ENCODE measurements around the gene AHRR. TPM values are rescaled to one million over a fixed set of nuclear protein-coding genes. Genes with fewer than 3 reads are reported as not detected.

The AHRR gene
- total RNA-seq, 1 donor from 2014 or later, result 10.5 TPM

DNA sequence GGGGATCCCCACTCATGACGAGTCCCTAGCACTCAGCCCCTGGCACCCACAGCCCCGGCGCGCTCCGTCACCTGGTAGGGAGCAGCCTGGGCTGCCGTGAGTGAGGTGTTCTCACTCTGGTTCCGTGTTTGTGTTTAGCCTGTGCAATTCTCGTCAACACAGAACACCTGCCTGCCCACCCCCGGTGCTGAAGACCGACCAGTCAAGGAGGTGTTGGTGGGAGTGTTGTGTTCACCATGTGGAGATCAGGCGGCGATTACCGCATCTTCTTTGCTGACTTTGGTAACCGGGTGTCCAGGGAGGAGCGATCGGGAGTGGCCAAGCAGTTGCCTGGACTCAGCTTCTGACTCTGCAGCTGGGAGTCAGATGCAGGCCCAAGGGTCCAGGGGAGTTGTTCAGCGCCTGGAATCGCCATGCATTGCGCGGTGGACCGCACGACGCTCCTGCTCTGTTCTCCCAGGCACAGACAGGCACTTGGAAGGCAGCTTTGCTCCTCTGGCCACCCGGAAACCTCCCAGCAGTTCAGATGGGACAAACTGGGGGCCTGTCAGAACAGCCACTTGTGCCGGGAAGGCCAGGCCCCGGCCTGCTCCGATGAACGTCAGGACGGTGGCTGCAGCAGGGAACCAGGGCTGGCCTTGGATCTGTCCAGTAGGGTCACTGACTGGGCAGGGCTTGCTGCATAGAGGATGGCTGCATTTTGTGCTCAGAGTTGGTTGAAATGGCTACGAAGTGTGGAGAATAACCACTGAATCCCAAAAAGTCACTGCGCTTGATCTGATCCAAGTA is 149.6 kb downstream of the AHRR start:
- Histone ChIP-seq H3K9ac (ENCODE audit: low read length) (peak overlapping the region; percentile 88), H2AFZ (ENCODE audit: low read depth, low read length) (no peak overlapping the region), H3K4me1 (ENCODE audit: insufficient read depth, low read length) (peaks cover 17% of the 10 kb centered on the region), H3K27ac (ENCODE audit: low read depth, low read length) (no peak overlapping the region), H3K79me2 (ENCODE audit: insufficient read depth, low read length) (peaks cover 20% of the 10 kb centered on the region), H3K4me3 (ENCODE audit: insufficient read depth, low read depth, low read length) (no peak overlapping the region), H3K9me3 (ENCODE audit: insufficient read depth, low read depth, low read length) (no peaks in the 10 kb centered on the region), H3K36me3 (ENCODE audit: insufficient read depth, low read length) (peaks cover 8% of the 10 kb centered on the region), H3K27me3 (ENCODE audit: insufficient read depth, low read length) (peaks cover 6% of the 10 kb centered on the region), H4K20me1 (ENCODE audit: insufficient read depth, low read length) (peaks cover 28% of the 10 kb centered on the region), H3K4me2 (ENCODE audit: low read length) (peak overlapping the region; percentile 98)
- Mint-ChIP-seq H3K27me3 (ENCODE audit: low read depth, unreplicated experiment) (peaks cover 2% of the 10 kb centered on the region), H3K9me3 (ENCODE audit: unreplicated experiment) (no peaks in the 10 kb centered on the region), H3K36me3 (ENCODE audit: low read depth, unreplicated experiment) (peaks cover 9% of the 10 kb centered on the region), H3K4me1 (ENCODE audit: low read depth, unreplicated experiment) (peaks cover 4% of the 10 kb centered on the region), H3K27ac (ENCODE audit: unreplicated experiment) (no peak overlapping the region), H3K4me3 (ENCODE audit: unreplicated experiment) (peak overlapping the region; percentile 74)
- DNase-seq (ENCODE audit: low read depth) (no peak), FAIRE-seq (no peak)
- TF ChIP-seq, protein P1, sequence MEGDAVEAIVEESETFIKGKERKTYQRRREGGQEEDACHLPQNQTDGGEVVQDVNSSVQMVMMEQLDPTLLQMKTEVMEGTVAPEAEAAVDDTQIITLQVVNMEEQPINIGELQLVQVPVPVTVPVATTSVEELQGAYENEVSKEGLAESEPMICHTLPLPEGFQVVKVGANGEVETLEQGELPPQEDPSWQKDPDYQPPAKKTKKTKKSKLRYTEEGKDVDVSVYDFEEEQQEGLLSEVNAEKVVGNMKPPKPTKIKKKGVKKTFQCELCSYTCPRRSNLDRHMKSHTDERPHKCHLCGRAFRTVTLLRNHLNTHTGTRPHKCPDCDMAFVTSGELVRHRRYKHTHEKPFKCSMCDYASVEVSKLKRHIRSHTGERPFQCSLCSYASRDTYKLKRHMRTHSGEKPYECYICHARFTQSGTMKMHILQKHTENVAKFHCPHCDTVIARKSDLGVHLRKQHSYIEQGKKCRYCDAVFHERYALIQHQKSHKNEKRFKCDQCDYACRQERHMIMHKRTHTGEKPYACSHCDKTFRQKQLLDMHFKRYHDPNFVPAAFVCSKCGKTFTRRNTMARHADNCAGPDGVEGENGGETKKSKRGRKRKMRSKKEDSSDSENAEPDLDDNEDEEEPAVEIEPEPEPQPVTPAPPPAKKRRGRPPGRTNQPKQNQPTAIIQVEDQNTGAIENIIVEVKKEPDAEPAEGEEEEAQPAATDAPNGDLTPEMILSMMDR (IDR thresholded peaks at IDR 0.05; ENCODE audit: insufficient read depth, low read depth, low read length), result no peak
- no peak for TF ChIP-seq EZH2 (IDR thresholded peaks at IDR 0.05; ENCODE audit: insufficient read depth, low read length)

DNA sequence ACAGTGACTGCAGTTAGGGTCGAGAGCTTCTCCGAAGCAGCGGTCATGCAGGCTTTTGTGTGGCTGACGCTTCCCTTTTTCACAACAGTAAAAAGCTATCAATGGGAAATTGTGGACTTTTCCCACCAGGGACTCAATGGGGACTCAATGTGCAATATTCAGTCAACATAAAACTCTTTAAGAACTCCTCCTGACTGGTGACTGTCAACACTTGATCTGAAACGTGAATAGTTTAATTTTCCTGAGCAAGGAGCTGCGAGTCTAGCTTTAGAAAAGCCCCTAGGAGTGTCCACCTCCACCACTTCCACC is 150.2 kb downstream of the AHRR start:
- Histone ChIP-seq H3K4me1 (ENCODE audit: insufficient read depth, low read length) (peaks cover 17% of the 10 kb centered on the region), H3K79me2 (ENCODE audit: insufficient read depth, low read length) (peaks cover 20% of the 10 kb centered on the region), H3K27ac (ENCODE audit: low read depth, low read length) (no peak overlapping the region), H3K36me3 (ENCODE audit: insufficient read depth, low read length) (peaks cover 8% of the 10 kb centered on the region), H3K9me3 (ENCODE audit: insufficient read depth, low read depth, low read length) (no peaks in the 10 kb centered on the region), H2AFZ (ENCODE audit: low read depth, low read length) (no peak overlapping the region), H3K9ac (ENCODE audit: low read length) (peak overlapping the region; percentile 88), H3K4me3 (ENCODE audit: insufficient read depth, low read depth, low read length) (peak overlapping the region; percentile 78), H3K4me2 (ENCODE audit: low read length) (peak overlapping the region; percentile 98), H4K20me1 (ENCODE audit: insufficient read depth, low read length) (peaks cover 28% of the 10 kb centered on the region), H3K27me3 (ENCODE audit: insufficient read depth, low read length) (peaks cover 6% of the 10 kb centered on the region)
- DNase-seq (ENCODE audit: low read depth) (no peak), FAIRE-seq (no peak)
- TF ChIP-seq, protein P1 (IDR thresholded peaks at IDR 0.05; ENCODE audit: insufficient read depth, low read depth, low read length), result no peak
- TF ChIP-seq EZH2 (IDR thresholded peaks at IDR 0.05; ENCODE audit: insufficient read depth, low read length), result no peak
- Mint-ChIP-seq H3K4me3 (ENCODE audit: unreplicated experiment) (peak overlapping the region; percentile 74), H3K4me1 (ENCODE audit: low read depth, unreplicated experiment) (peaks cover 4% of the 10 kb centered on the region), H3K36me3 (ENCODE audit: low read depth, unreplicated experiment) (peaks cover 7% of the 10 kb centered on the region), H3K27ac (ENCODE audit: unreplicated experiment) (no peak overlapping the region), H3K27me3 (ENCODE audit: low read depth, unreplicated experiment) (peaks cover 2% of the 10 kb centered on the region), H3K9me3 (ENCODE audit: unreplicated experiment) (no peaks in the 10 kb centered on the region)

DNA sequence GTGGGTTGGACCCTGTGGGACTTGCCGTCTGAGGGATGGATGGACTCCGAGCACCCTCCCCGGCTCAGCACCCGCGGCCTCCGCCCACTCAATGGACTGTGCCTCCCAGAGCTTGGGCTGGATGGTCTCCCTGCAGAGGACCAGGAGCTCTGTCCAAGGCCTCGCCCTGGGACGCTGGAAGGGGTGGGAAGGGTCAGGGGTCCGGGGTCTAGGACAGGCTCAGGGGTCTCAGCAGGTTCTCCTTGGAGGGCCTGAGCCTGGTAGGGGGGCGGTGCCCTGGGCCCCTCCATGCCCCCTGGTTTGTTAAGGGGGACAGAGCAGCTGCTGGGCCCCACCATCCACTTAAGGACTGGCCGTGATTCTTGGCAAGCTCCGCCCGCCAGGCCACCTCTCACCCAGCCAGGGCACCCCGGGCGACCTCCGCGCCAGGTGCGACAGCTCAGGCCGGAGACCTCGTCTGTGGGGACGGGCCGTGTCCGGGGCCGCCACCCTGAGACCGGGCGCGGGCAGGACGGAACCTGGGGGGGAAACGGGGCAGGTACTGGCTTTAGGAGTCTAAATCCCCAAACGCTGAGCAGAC is 150.7 kb downstream of the AHRR start:
- peak overlapping the region; percentile 98 for H3K4me2 ChIP-seq (ENCODE audit: low read length)
- peak overlapping the region; percentile 78 for H3K4me3 ChIP-seq (ENCODE audit: insufficient read depth, low read depth, low read length)
- H3K4me3 Mint-ChIP-seq (ENCODE audit: unreplicated experiment), result peak overlapping the region; percentile 74
- peaks cover 8% of the 10 kb centered on the region for H3K36me3 ChIP-seq (ENCODE audit: insufficient read depth, low read length)
- no peaks in the 10 kb centered on the region for H3K9me3 Mint-ChIP-seq (ENCODE audit: unreplicated experiment)
- no peak for TF ChIP-seq EZH2 (IDR thresholded peaks at IDR 0.05; ENCODE audit: insufficient read depth, low read length)
- TF ChIP-seq, protein P1 (IDR thresholded peaks at IDR 0.05; ENCODE audit: insufficient read depth, low read depth, low read length), result no peak
- H3K4me1 Mint-ChIP-seq (ENCODE audit: low read depth, unreplicated experiment), result peaks cover 4% of the 10 kb centered on the region
- peaks cover 6% of the 10 kb centered on the region for H3K27me3 Mint-ChIP-seq (ENCODE audit: low read depth, unreplicated experiment)
- DNase-seq (ENCODE audit: low read depth) (peak; percentile 12), FAIRE-seq (no peak)
- H3K27me3 ChIP-seq (ENCODE audit: insufficient read depth, low read length), result peaks cover 6% of the 10 kb centered on the region
- H3K4me1 ChIP-seq (ENCODE audit: insufficient read depth, low read length), result peaks cover 17% of the 10 kb centered on the region
- H3K9ac ChIP-seq (ENCODE audit: low read length), result peak overlapping the region; percentile 88
- H3K79me2 ChIP-seq (ENCODE audit: insufficient read depth, low read length), result peaks cover 20% of the 10 kb centered on the region
- H3K36me3 Mint-ChIP-seq (ENCODE audit: low read depth, unreplicated experiment), result peaks cover 7% of the 10 kb centered on the region
- H3K27ac Mint-ChIP-seq (ENCODE audit: unreplicated experiment), result no peak overlapping the region
- peak overlapping the region; percentile 63 for H2AFZ ChIP-seq (ENCODE audit: low read depth, low read length)
- peak overlapping the region; percentile 73 for H3K27ac ChIP-seq (ENCODE audit: low read depth, low read length)
- peaks cover 28% of the 10 kb centered on the region for H4K20me1 ChIP-seq (ENCODE audit: insufficient read depth, low read length)
- no peaks in the 10 kb centered on the region for H3K9me3 ChIP-seq (ENCODE audit: insufficient read depth, low read depth, low read length)
